Stimulated activated CD4-positive, alpha-beta T cell treated with anti-CD3 and anti-CD28 coated beads, Interleukin-1b, Interleukin-23, amount 100 ng/mL, for 1 hour (primary cell): ENCODE data around the gene TMEM269.

Experiments used
- DNase-seq, 2 donors: peaks; one replicate each; pipeline ENCODE4 v3.0.0-alpha.2; 2020; ENCODE audit warnings: low read depth in 2 of 2

Gene TMEM269

DNA sequence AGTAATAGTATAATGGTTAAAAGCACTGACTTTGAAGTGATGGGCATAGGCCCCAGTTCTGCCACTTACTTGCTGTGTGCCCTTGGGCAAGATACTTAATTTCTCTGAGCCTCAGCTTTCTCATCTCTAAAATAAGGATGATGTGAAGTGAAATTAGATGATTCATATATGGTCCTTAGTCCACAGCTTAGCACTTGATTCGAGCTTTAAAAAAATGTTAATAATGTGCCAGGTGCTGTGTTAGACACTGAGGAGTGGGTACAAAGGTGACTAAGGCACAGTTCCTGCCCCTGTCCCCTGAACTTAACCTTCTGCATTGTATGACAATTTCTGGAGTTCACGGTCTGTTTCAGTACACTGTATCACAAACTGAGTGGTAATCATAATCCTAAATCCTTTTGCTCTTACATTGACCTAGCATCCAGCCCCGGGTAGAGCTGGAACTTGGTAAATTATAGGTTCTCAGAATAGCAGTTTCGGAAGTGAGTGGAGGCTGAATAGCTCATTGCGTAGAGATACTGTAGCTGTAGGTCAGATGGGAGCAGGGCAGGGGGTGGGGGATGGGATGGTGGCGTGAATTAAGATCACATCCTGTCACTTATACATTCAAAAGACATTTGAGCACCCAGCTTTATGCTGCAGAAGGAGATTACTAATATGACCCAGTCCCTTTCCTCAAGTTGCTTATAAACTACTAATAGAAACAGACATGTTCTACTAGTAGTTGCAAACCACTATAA, 63.1 kb downstream of the TMEM269 start:
- DNase-seq, result no peak

DNA sequence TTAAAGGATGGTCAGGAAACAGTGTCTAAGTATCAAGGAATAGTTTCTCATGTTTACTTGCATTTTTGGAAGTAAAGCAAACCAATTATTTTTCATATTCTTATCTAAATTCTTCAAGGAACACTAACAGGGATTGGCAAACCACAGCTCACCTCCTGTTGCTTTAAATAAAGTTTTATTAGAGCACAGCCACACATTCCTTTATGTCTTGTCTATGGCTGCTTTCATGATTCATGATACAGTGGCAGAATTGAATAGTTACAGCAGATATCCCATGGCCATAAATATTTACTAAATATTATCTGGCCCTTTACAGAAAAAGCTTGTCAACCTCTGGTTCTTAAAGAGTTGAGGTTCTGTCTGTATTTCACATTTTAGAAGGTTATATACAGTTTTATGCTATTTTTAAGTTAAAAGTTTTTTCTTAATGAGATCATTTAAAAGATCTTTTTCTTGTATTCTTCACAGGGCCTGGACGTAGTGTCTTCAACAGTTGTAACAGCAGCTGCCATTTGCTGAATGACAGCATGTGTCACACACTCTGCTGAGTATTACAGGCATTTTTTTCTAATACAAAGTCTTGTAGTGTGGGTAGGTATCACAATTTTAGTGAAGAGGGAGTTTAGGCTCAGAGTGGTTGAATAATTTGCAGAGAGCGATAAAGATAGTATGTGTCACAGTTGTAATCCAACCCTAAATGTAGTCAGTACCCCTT, 64.2 kb downstream of the TMEM269 start:
- DNase-seq, result no peak

DNA sequence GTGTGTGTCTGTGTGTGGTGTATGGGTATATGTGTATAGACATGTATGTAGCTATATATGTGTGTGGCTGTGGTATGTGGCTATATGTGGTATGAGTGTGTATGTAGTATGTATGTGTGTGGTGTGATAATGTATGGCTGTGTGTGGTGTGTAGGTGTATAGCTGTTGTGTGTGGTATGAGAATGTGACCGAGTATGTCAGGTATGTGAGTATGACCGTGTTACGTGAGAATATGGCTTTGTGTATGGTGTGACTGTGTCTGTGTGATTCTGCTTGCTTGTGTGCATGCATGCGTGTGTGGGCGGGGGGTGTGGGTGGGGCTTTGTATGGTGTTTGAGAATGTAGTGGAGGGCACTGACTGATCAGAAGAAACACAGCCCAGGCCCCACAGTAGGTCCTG, 65.2 kb downstream of the TMEM269 start:
- DNase-seq, result no peak
